Endothelial cell of umbilical vein (primary cell): ENCODE data around the gene ESRRB. TPM values are rescaled to one million over a fixed set of nuclear protein-coding genes. Genes with fewer than 3 reads are reported as not detected.
"Not testable (repeated sequence)": the region's sequence is repeated elsewhere in the genome, so short reads cannot be mapped to it uniquely, and the experiment has no call there.

Source experiments
- BruUV-seq: library from RNA; stranded (reverse); fragments of 400-500 nt; replicated peaks from 2 replicates; lab custom pipeline; 2021; lab: Mats Ljungman, UMichigan
- CTCF ChIA-PET: fragments of 300-600, 350-600 bp; sonication (Branson Sonifier 250); formaldehyde crosslinking; loops from one replicate; lab custom pipeline; 2021; ENCODE audit warnings: antibody characterized with exemption, inconsistent platforms; lab: Charles Lee
- POLR2A ChIA-PET: fragments of 300-600, 350-600 bp; sonication (Branson Sonifier 250); formaldehyde crosslinking; loops from one replicate; lab custom pipeline; 2021; ENCODE audit warnings: antibody characterized with exemption, inconsistent platforms; lab: Charles Lee
- DNase-seq: peaks from one replicate; pipeline ENCODE4 v3.0.0-alpha.2; 2011; ENCODE audit warnings: low read depth, low spot score
- FAIRE-seq: peaks from 2 replicates; lab custom pipeline; 2011; peaks lifted over from hg19 to GRCh38; lab: Jason Lieb, UNC
- H2AFZ ChIP-seq: 2 replicates; pipeline ENCODE4 v1.6.0; 2012; ENCODE audit warnings: low read depth, low read length, control low read depth, inconsistent platforms
- H3K27ac ChIP-seq: 2 replicates; pipeline ENCODE4 v1.5.1; 2011; ENCODE audit warnings: low read depth, mild to moderate bottlenecking, control low read depth, low read length, moderate library complexity; ENCODE audit not compliant: insufficient read depth
- H3K27me3 ChIP-seq, 2 experiments: 2 replicates each; pipeline versions ENCODE4 v1.6.0 to v1.6.1; 2011; ENCODE audit warnings: low read length in 2 of 2, mixed read lengths in 1 of 2; ENCODE audit not compliant: control insufficient read depth in 2 of 2, insufficient read depth in 2 of 2
- H3K36me3 ChIP-seq, 2 experiments: 2 replicates in 1 of 2; 3 replicates in 1 of 2; pipeline ENCODE4 v1.5.1; 2011; ENCODE audit warnings: low read length in 2 of 2, mild to moderate bottlenecking in 1 of 2, moderate library complexity in 1 of 2; ENCODE audit not compliant: control insufficient read depth in 2 of 2, insufficient read depth in 2 of 2; ENCODE audit errors: extremely low read depth in 1 of 2
- H3K4me1 ChIP-seq: 3 replicates; pipeline ENCODE4 v1.5.1; 2011; ENCODE audit warnings: mild to moderate bottlenecking, low read length; ENCODE audit not compliant: control insufficient read depth, insufficient read depth; ENCODE audit errors: extremely low read depth
- H3K4me2 ChIP-seq: 2 replicates; pipeline ENCODE4 v1.6.1; 2011; ENCODE audit warnings: low read length, control low read depth, mixed read lengths; ENCODE audit not compliant: insufficient read depth
- H3K4me3 ChIP-seq, 3 experiments: fragments of 200-600 bp in 1 of 3; sonication (generic), shearing (Covaris generic) in 1 of 3; replicated peaks in 1 of 3; 2 replicates each; pipeline ENCODE4 v1.5.1; 2011 to 2016; ENCODE audit warnings: control low read depth in 3 of 3, low read length in 3 of 3, mild to moderate bottlenecking in 2 of 3, inconsistent platforms in 1 of 3, low read depth in 1 of 3, moderate library complexity in 1 of 3; ENCODE audit not compliant: insufficient read depth in 1 of 3
- H3K79me2 ChIP-seq: 2 replicates; pipeline ENCODE4 v1.6.0; 2012; ENCODE audit warnings: low read length, inconsistent platforms; ENCODE audit not compliant: control insufficient read depth, insufficient read depth
- H3K9ac ChIP-seq: replicated peaks from 2 replicates; pipeline ENCODE3; 2011; ENCODE audit warnings: low read length, control low read depth; ENCODE audit not compliant: insufficient read depth; ENCODE audit errors: extremely low read depth
- H3K9me1 ChIP-seq: replicated peaks from 3 replicates; pipeline ENCODE4 v1.6.0; 2011; ENCODE audit warnings: mild to moderate bottlenecking, low read length; ENCODE audit not compliant: control insufficient read depth, insufficient read depth; ENCODE audit errors: extremely low read depth
- H3K9me3 ChIP-seq: replicated peaks from 2 replicates; pipeline ENCODE4 v1.5.1; 2012; ENCODE audit warnings: low read length, inconsistent platforms; ENCODE audit not compliant: control insufficient read depth, insufficient read depth
- H4K20me1 ChIP-seq: replicated peaks from 2 replicates; pipeline ENCODE3; 2011; ENCODE audit warnings: mild to moderate bottlenecking, low read length; ENCODE audit not compliant: control insufficient read depth, insufficient read depth; ENCODE audit errors: extremely low read depth
- CTCF ChIP-seq, 2 donors: IDR thresholded peaks; 1 replicate in 1 of 2; 2 replicates in 1 of 2; pipeline ENCODE4 v1.5.1; 2011; ENCODE audit warnings: low read length in 2 of 2, mild to moderate bottlenecking in 2 of 2, moderate library complexity in 2 of 2, control low read depth in 1 of 2, inconsistent platforms in 1 of 2, low read depth in 1 of 2; ENCODE audit not compliant: insufficient read depth in 1 of 2; ENCODE audit errors: extremely low read depth in 1 of 2
- EZH2 ChIP-seq: IDR thresholded peaks from 2 replicates; pipeline ENCODE4 v1.6.1; 2012; ENCODE audit warnings: borderline replicate concordance, low read depth, mild to moderate bottlenecking, moderate library complexity, low read length, inconsistent platforms; ENCODE audit not compliant: severe bottlenecking
- FOS ChIP-seq: IDR thresholded peaks from 2 replicates; pipeline ENCODE4 v1.6.1; 2011; ENCODE audit warnings: mild to moderate bottlenecking, low read length, moderate library complexity, borderline replicate concordance; ENCODE audit not compliant: insufficient read depth
- GATA2 ChIP-seq: IDR thresholded peaks from 2 replicates; pipeline ENCODE4 v1.7.0; 2011; ENCODE audit warnings: low read depth, mild to moderate bottlenecking, moderate library complexity, mixed read lengths, low read length; ENCODE audit not compliant: insufficient read length, insufficient read depth
- JUN ChIP-seq: IDR thresholded peaks from 2 replicates; pipeline ENCODE4 v1.6.1; 2011; ENCODE audit warnings: borderline replicate concordance, low read depth; ENCODE audit not compliant: insufficient read length, insufficient read depth
- POLR2AphosphoS5 ChIP-seq: IDR thresholded peaks from 2 replicates; pipeline ENCODE4 v1.6.1; 2012; ENCODE audit warnings: low read depth, mild to moderate bottlenecking, control low read depth, low read length, moderate library complexity; ENCODE audit not compliant: insufficient read depth
- dilution Hi-C: fragments of 300-500 bp; cut with MboI; formaldehyde crosslinking; loops from one replicate; pipeline ENCODE4 v1.15.0; 2019; ENCODE audit warnings: low sequenced_read_pairs; ENCODE audit not compliant: extremely low pct_ligation_motif_present
- intact Hi-C: fragments of 100-400 bp; cut with micrococcal nuclease; formaldehyde crosslinking; loops from one replicate; pipeline ENCODE4 v1.10.0; 2022
- polyA plus RNA-seq, 4 experiments: library from polyadenylated mRNA; depleted of rRNA in 3 of 4; stranded (reverse) in 3 of 4; unstranded in 1 of 4; fragments of >200 nt; gene quantifications; 2 replicates each; pipeline versions ENCODE4 v1.2.1 to v1.2.3, GENCODE V29; 2011 to 2012; ENCODE audit warnings: missing spikeins in 1 of 4
- total RNA-seq: library from RNA; stranded (reverse); gene quantifications from 2 replicates; pipeline ENCODE4 v1.2.3, GENCODE V29; 2021

Gene ESRRB
- total and polyA plus RNA-seq, 2 donors (not counting 3 experiments of a cell fraction or from before 2014, with no cell fraction given), result not detected

- H3K9me1 ChIP-seq, result no peaks in the 10 kb centered on the region
- no peak overlapping the region for H3K27ac ChIP-seq
- H4K20me1 ChIP-seq, result no peaks in the 10 kb centered on the region
- no peak overlapping the region for H3K9ac ChIP-seq
- no peaks in the 10 kb centered on the region for H3K79me2 ChIP-seq
- H3K4me3 ChIP-seq, result no peak overlapping the region
- H3K36me3 ChIP-seq, result no peaks in the 10 kb centered on the region
- ChIA-PET CTCF (no interaction called here), POLR2A (no interaction called here)
- DNase-seq, result no peak
- H3K27me3 ChIP-seq, result no peaks in the 10 kb centered on the region
- H3K4me1 ChIP-seq, result no peaks in the 10 kb centered on the region
- no TSS peak for BruUV-seq
- no peak for FAIRE-seq
- dilution Hi-C loops (no loop called here), intact Hi-C loops (no loop called here)
- H3K9me3 ChIP-seq, result no peaks in the 10 kb centered on the region
- no peak overlapping the region for H3K4me2 ChIP-seq
- TF ChIP-seq JUN, result no peak
- no peak for TF ChIP-seq CTCF (IDR thresholded peaks at IDR 0.05; ENCODE audit: extremely low read depth in 1 of 2, insufficient read depth in 1 of 2, low read depth in 1 of 2, low read length in 2 of 2)
- no peak for TF ChIP-seq GATA2
- no peak for TF ChIP-seq EZH2
- no peak for TF ChIP-seq POLR2AphosphoS5
- TF ChIP-seq FOS, result no peak
- H2AFZ ChIP-seq, result no peak overlapping the region
Observed at GRCh38 chr14:76531821-76532318, 155.9 kb downstream of the ESRRB start.

- H3K4me1 ChIP-seq, H3K27ac ChIP-seq, H3K4me3 ChIP-seq, H3K9ac ChIP-seq, BruUV-seq, DNase-seq, POLR2A ChIA-PET, intact Hi-C loops, H3K36me3 ChIP-seq, H3K27me3 ChIP-seq, H3K9me1 ChIP-seq, H3K79me2 ChIP-seq, CTCF ChIA-PET, dilution Hi-C loops, FAIRE-seq, H3K9me3 ChIP-seq, H2AFZ ChIP-seq, H3K4me2 ChIP-seq, H4K20me1 ChIP-seq: not testable (repeated sequence)
Observed at GRCh38 chr14:76536636-76537035, 160.7 kb downstream of the ESRRB start.
